ENCODE measurements around the gene GAB4.

Gene GAB4

DNA sequence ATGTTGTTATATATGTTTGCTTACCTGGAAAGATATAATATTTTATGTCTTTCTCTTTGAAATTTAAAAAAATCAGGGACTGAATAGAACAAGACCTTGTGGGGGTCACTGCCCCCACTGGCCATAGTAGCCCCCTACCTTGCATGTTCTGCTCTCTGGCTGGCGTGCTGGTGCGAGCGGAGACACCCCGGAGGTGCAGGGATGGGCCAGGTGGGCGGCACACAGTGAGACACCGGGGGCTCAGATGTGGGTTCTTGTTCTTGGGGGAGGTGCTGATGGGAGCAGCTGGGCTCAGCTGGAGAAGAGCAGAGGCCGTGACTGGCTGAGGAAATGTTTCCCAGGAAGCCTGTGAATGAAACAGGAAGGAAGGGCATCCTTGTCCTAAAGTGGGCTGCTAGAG, 20.2 kb downstream of the GAB4 start:
- DNase-seq = no peak

DNA sequence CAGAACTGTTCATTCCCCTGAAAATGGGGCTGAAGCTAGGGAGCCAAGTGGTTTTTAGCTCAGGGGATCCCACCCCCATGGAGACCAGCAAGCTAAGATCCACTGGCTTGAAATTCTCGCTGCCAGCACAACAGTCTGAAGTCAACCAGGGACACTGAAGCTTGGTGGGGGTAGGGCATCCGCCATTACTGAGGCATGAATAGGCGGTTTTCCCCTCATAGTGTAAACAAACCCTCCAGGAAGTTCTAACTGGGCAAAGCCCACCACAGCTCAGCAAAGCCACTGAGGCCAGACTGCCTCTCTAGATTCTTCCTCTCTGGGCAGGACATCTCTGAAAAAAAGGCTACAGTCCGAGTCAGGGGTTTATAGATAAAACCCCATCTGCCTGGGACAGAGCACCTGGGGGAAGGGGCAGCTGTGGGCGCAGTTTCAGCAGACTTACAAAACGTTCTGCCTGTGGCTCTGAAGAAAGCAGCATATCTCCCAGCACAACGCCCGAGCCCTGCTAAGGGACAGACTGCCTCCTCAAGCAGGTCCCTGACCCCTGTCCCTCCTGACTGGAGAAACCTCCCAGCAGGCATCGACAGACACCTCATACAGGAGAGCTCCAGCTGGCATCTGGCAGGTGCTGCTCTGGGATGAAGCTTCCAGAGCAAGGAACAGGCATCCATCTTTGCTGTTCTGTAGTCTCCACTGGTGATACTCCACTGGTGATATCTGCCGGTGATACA, 32.7 kb downstream of the GAB4 start:
- DNase-seq = no peak

DNA sequence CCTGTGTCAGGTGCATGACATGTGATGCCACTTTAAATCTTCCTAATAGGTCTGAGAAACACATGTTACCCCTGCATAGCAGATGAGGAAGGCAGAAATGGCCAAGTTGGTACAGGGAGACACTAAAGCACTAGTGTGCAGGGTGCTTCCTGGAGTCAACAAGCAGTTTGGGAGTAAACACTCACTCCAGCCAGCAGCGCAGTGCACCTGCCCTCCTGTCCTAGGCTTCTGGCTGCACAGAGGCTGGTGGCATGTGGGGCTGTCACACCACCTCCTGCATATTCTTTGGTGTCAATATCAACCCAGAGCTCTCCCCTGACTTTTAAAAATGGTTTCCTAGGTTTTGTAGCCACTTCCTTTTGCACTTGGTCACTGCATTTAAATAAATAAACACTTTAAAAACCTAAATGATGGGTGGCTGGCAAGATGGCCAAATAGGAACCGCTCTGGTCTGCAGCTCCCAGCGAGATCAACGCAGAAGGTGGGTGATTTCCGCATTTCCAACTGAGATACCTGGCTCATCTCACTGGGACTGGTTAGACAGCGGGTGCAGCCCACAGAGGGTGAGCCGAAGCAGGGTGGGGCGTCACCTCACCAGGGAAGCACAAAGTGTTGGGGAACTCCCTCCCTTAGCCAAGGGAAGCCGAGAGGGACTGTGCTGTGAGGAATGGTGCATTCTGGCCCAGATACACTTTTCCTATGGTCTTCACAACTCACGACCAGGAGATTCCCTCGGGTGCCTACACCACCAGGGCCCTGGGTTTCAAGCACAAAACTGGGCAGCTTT, 33.5 kb downstream of the GAB4 start:
- DNase-seq = no peak

DNA sequence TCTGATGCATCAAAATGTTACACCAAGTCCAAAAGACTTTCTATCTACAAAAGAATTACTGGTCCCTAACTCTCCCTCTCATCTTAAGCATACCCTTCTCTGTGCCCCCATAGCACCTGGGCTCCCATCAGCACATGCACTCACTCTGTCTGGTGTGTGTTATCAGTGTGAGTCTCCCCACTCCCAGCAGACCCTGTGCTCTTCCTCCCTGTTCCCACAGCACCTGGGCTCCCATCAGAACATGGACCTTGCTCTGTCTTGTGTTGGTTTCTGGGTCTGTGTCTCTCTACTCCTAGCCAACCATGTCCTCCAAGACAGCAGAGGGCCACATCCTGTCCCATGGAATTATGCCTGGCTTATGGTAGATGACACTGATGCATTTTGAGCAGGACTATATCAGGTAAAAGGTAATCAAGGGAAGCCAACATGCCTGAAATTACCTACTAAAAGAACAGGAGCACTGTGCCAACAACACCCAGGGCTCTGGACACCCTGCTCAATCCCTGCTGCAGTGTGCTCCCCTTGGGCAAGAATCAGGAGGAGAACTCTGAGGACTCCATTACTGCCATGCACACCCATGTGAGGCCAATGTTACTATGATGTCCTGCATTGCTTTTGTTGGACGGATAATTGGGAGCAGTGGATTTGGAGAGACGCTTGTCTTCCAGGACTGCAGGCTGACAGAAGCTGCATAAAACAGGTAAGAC, 34.3 kb downstream of the GAB4 start:
- DNase-seq = no peak

DNA sequence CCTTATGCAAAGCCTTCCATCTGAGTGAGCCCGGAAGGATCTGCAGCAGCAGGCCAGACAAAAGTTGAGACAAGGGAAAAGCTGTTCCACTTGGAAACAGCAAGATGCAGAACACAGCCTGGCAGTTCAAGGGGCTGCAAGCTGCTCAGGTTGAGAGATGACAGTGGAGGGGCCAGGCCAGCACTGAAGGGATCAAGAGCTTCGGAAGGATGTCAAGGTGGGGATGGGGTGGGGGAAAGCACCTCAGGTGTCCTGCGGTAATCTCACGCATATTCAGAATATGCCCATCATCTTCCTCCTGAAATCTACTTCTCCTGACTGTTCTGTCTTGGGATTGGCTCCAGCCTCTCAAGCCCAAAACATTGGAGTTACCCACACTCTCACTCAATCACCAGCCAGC, 35.7 kb downstream of the GAB4 start:
- DNase-seq = no peak

DNA sequence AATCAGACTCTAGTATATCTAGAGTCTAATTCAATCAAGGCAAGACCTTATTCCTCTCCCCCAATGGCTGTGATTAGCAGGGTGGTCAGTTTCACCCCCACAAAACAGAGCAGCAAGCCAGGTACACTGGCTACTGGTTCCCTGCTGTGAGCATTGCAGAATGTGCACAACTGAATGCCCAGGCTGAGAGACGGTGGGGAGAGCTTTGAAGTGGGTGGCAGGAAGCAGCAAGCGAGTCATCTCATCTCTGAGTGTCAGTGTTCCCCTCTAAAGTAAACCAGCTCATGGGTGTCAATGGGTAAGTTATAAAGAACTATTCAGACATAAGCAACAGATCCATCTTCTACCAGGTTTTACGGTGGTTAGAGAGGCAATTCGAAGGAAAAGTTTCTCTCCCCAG, 37.6 kb downstream of the GAB4 start:
- DNase-seq = no peak

DNA sequence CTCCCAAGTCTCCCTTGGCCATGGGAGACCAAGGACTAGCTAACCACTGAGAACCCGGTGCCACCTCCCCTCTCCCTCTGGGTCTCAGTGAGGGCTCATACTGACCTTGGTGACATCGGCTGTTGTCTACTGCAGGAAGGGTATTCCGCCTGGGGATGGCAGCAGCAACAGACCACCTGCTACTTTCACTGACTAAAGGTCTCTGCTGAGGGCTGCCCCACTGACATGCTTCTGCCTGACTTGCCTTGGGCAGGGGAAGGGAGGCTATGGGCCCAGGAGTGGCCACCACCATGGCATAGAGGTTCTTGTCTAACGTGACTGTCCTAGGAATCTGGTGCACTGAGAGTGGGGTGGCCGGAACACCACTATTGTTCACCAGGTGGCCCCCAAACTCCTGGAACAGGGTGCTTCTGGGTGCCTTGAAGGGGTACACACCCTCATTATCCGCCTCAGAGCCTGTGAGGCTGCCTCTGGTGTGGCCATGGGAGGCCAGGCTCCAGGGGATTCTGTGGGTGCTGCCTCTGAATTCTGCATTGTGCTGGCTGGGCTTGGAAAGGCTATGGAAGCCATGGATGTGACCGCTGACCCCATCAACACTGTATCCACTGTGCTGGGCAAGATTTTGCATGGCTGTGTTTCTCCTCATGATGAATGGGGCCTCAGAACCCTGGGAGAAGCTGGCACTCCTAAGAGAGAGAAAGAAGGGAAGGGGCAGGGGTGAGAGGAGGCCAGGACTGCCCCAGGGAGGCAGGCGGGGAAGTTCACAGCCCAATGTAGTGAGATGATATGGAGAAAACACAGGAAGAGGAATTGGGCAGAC, 38.3 kb downstream of the GAB4 start:
- no peak for DNase-seq

DNA sequence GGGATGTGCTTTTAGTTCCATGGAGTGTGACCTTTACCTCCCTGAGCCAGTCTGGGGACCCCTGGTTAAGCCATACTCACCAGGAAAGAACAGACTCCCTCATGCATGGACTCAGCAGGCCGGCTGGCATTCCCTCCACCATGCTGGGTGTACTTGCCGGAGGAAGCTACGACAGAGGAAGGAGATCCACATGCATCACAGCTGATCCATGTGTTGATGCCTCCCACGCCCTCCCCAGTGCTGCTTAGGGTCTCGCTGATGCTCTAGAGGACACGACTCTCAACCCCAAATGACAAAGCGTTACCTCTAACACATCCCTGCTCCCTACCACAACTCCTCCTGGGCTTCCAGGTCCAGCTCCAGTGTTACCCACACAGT, 39.8 kb downstream of the GAB4 start:
- DNase-seq = no peak

DNA sequence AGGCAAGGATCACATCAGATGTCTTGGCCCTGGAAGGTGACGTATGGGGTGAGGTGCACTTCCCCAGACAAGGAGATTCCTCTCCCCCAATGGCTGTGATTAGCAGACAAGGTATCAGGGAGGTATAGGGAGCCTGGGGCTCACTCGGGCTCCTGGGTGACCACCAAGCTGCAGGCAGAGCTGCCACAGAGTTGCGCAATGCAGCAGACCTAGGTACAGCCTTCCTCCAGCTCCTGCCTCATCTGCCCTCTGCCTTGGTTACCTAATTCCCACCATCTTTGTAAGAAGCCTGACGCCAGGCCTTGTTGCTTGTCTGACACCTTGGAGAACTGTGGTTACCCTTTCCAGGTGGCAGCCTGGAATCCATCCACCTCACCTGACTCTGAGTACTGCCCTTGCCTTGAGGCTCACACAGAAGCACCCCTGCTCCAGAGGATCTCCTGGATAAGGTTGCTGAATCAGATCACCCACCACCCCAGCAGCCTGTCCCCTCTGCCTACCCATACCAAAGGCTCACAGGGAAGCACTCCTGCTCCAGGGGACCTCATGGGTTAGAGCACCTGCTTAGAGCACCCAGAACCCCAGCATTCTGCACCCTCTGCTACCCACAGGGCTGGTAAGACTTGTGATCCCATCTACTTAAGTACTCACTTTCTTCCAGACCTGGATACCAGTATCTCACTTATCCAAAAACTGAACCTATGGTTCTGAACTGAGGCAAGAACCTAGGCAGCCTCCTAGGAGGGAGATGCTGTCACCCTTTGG, 40.4 kb downstream of the GAB4 start:
- no peak for DNase-seq

DNA sequence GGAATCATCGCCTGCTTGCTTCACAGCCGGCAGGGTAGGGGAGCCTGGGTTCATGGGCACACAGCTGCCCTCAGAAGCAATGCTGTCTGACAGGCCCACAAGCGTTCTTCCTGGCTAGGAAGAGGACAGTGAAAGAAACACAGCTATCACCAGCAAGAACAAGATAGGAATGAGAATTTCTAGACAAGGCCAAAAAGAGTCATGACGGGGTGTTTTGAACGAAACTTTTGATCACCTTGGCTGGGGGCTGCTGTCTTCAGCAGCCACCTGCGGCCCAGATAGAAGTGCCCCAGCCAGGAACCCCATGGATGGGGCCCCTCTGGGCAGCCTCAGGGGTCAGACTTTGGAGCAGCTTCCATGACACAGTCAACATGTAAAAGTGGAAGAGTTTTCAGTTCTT, 41.8 kb downstream of the GAB4 start:
- DNase-seq = no peak

DNA sequence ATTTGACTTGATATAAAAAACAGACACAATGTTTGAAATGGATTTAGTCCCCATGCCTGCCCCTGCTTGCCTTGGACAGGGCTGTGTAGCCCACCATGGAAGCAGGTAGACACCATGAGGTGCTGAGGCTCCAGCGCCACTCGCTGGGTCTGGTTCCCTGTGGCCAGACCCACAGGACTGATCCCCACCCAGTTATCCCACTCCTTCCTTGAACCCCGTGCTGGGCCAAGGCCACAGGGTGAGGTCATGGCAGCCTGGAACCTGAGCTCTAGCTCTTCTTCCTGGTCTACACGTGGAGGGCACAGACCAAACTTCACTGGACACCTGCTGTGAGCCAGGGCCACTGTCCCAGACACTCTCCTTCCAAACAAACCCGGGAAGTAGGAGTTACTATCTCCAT, 42.5 kb downstream of the GAB4 start:
- no peak for DNase-seq

DNA sequence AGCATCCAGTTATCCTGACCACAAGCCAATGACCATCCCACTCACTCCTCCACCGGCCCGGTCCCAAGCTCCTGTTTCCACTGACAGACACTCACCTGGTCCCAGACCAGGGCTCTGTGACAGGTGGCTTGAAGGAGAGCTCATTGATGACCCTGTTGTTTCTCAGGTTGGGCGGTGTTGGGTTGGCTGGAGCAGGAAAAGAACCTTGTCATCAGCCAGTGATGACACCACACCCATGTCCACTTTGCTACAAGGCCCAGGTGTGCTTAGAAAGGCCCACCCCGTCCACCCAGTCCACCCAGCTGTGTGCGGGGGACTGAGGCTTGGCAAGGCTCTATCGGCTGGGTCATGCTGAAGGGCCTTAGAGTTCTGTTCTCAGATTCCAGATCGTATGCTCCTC, 42.9 kb downstream of the GAB4 start:
- no peak for DNase-seq

DNA sequence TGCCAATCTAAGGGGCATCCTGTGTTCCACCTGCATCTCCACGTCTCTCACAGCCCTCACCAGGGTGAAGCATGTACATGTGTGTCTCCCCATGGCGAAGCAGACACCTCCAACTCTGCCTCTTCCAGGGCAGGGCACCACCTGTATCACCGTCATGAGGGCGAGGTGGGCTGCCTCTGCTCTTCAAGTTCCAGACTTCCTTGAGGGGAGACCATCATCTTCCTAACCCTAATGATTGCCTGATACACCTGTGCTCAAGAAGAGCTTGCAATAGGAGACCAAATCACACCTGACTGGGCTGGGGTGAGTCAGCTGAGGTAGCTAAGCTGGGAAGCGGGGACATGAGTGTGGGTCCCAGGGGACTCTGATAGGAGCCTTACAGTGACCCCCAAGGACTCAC, 43.7 kb downstream of the GAB4 start:
- DNase-seq = no peak

DNA sequence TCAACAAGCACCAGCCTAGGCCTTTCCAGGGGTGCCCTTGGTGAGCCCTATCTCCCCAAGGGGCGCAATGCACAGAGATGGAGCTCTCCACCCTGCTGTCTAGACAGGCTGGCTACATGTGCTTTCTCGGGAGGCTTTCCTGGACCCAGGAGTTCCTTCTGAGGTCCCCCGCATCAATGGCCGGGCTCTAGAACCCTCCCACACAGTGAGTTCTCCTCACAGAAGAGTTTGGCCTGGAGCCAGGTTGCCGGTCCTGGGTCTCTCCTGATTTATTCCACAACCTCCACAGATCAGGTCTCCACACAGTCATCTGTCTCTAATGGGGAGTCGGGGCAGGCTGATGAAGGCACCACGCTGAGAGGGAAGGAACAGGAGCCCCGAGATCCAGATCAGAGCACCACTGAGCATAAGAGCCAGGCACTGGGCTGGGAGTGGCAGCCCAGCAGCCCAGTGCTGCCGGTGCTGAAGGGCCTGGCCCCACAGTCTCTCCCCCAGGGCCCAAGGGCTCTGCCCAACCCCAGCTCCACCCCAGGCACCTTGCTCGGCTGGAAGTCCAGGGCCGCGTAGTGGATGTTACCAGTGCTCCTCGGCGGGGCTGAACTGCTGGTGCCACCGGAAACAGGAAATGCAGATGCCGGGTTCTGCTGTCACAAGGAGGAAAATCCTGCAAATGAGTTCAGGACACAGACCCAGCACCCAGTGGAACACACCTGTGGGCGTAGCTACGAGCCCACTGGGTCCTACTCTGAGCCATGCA, 44.7 kb downstream of the GAB4 start:
- no peak for DNase-seq

DNA sequence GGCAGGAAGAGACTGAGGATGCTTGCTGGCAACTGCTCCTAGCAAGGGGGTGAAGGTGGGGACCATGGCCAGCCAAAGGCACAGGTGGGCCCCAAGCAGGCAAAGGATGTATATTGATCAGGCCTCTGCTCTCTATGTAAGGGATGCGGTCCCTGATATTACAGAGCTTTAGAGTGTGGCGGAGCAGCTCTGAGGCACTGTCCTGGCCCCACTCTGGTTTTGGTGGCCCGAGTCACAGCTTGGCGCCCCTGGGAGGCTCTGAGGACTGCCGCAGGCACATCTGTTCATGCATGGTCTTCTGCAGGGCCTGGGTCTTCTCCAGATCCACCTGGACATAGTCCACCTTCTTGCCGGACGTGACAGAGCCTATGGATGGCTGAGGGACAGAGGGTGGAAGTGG, 45.5 kb downstream of the GAB4 start:
- no peak for DNase-seq

DNA sequence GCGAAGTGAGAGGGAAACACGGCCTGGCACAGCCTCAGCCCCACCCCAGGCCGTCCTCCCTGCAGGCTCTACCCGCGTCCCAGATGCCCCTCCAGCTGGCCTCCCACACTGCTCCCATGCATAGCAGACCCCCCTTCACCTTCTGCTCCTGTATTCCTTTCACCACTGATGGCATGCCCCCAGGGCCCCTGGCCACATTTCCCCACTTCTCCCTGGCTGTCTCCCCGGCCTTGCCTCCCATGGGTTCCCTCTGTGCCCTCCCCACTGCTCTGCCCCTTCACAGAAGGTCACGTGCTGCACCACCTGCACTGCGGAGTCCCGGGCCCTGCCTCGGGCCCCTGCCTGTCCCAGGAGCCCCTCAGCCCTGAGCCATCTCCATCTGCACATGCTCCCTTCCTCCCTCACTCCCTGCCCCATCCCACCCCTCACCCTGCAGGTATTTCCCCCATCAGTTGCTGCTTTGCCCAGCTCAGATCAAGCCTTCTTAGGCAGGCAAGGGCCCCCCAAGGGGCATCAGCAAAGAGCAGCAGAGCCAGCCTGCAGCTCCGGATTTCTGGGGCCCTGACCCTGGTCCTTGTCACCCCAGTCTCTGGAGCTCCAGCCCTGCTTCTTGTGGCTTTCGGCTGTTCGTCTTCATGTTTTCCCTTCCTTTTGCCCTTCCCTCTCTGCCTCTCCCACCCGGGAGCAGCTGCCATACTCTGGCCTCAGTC, 46.4 kb downstream of the GAB4 start:
- DNase-seq = no peak

DNA sequence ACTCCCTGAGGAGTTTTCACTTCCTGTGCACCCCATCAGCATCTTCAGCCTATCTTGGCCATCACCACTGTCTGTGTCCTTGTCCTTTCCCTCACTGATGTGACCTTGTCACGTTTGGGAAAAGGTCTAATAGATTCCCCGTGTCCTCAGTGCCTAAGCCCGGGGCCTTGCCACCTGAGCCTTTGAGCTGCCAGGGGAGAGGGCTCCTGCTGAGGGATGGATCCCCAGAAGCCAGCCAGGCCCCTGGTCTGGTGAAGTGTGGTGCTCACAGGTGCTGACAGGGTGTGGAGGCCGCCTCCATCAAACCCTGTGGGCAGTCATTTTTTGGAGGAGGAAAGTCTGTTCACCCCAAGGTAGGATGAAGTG, 47.2 kb downstream of the GAB4 start:
- no peak for DNase-seq

DNA sequence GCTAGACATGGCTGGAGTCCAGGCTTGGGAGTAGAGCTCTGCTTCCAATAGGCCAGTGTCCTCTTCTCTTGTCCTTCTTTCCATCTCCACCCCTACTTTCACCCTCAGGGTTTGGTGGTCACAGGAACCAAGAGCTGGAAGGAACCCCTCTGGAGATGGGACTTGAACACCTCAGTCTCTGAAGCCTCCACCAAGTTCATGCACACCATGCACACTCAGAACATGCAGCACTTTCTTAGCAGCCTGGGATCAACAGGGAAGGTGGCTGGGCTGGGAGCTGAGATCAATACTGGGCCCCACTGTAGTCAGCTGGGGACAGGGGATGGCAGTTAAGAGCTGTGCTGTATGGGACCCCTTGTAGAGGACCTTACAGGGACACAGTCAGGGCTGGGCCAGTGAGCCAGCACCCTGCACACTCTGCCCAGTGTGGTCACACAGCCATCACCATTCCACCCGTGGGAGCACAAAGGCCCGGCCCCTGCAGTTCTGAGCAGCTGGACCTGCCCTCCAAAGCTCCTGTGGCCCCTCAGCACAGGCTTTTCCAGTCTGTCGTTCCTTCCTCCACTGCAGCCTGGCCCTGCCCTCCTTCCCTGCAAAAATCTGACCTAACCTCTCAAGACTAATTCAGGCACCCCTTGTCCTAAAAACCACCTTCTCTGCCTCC, 47.7 kb downstream of the GAB4 start:
- no peak for DNase-seq

DNA sequence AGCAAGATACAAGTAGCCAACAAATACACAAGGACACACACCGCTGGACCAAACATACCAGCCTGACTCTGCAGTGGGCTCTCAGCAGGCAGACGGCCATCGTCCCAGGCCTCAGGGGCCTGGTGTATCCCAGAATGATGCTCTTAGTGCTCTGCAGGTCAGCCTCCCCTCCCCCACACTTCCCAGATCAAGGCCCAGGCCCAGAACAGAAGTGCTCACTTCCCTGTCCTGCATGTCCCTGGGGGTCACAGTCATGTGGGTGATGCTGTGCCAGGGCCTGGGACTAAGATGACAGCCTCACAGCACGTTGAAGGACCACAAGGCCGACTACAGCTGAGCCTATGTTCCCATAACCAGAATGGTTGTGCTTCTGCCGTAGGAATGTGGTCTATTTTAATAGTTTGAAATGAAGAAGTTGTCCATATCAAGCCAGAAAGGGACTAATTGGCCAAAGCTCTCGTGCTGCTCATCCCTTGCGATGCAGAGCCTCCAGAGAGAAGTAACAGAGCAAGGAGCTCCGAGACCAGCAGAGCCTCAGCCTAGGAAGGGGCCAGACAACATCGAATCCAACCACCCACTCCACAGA, 48.6 kb downstream of the GAB4 start:
- no peak for DNase-seq

DNA sequence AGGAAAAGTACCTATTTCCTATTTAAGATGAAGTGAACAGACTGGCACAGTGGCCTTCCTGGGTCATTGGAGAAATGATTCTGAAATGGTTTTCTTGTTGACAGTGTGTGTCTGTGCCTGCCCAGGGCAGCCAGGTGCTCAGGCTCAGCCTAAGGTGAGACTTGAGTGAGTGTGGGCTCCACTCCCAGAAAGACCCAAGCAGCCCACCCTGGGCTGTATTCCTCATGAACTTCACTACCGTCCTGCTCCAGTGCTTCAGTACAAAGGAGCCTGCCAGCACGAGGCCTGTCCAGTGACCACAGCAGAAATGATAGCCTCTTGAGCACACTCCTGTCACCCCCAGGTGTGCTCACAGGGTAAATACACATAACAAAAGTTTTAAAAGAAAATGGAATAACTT, 49.5 kb downstream of the GAB4 start:
- no peak for DNase-seq
